ENCODE results near the gene RIMS4. TPM values are rescaled to one million over a fixed set of nuclear protein-coding genes. Genes with fewer than 3 reads are reported as not detected.

RIMS4 gene
- total RNA-seq, 5 donors from 2014 or later (not counting 1 experiment from before 2014, with no cell fraction given) = 0.06 to 0.12 TPM; not detected in 3

DNA sequence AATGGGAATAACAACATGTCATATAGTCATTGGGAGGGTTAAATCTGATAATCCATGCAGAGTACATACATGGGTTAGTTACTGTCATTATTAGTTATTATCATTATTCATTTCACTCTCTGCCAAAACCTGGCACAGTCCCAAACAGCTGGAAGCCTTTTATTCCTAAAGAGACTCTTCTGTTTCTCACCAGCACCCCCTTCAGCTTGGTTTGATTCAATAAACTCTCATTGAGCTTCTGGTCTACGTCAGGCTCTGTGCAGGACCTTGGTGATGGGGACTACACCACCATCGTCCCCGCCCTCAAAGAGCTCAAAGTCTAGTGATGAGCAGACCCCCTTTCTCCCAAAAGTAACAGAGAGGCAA lies 62.4 kb downstream of the RIMS4 start:
- Mint-ChIP-seq H3K36me3 (no peaks in the 10 kb centered on the region), H3K9me3 (no peaks in the 10 kb centered on the region), H3K4me1 (peaks cover 9 to 18% (median 12%) of the 10 kb centered on the region in 3 donors), H3K27me3 (peaks cover 28 to 42% of the 10 kb centered on the region in 2 donors), H3K4me3 (no peak overlapping the region), H3K27ac (no peak overlapping the region)
- DNase-seq (no peak), ATAC-seq (replicated peaks in 1 of 4) (no peak)
- no peak overlapping the region for H3K4me3 ChIP-seq (ENCODE audit: control insufficient read depth in 1 of 2, extremely low read depth in 1 of 2, low read length in 1 of 2)
- H3K27me3 ChIP-seq (replicated peaks in 1 of 2; ENCODE audit: control insufficient read depth in 2 of 2, extremely low read depth in 1 of 2, insufficient read depth in 2 of 2, low read length in 1 of 2) = peaks cover 4 to 63% of the 10 kb centered on the region in 2 experiments
- ChIA-PET CTCF (interaction anchor here (0.5 to 1.5 kb wide), 6 partner anchors 56 to 536 kb away, joined by 3 to 4 read pairs (median 3); no protein-coding TSS in a partner anchor), POLR2A (no interaction called here)
- H3K36me3 ChIP-seq (ENCODE audit: control insufficient read depth in 2 of 2, extremely low read depth in 1 of 2, insufficient read depth in 1 of 2, low read length in 1 of 2) = no peaks in the 10 kb centered on the region
- H3K4me1 ChIP-seq (ENCODE audit: control insufficient read depth in 1 of 2, extremely low read depth in 1 of 2, insufficient read depth in 2 of 2, low read length in 2 of 2) = peaks cover 0 to 11% of the 10 kb centered on the region in 2 experiments
- no peak overlapping the region for H3K27ac ChIP-seq (ENCODE audit: low read length)
- WGBS (ENCODE audit: insufficient coverage) = no CpG with 5 or more reads among the region's 3 CpGs
- no peaks in the 10 kb centered on the region for H3K9me3 ChIP-seq

DNA sequence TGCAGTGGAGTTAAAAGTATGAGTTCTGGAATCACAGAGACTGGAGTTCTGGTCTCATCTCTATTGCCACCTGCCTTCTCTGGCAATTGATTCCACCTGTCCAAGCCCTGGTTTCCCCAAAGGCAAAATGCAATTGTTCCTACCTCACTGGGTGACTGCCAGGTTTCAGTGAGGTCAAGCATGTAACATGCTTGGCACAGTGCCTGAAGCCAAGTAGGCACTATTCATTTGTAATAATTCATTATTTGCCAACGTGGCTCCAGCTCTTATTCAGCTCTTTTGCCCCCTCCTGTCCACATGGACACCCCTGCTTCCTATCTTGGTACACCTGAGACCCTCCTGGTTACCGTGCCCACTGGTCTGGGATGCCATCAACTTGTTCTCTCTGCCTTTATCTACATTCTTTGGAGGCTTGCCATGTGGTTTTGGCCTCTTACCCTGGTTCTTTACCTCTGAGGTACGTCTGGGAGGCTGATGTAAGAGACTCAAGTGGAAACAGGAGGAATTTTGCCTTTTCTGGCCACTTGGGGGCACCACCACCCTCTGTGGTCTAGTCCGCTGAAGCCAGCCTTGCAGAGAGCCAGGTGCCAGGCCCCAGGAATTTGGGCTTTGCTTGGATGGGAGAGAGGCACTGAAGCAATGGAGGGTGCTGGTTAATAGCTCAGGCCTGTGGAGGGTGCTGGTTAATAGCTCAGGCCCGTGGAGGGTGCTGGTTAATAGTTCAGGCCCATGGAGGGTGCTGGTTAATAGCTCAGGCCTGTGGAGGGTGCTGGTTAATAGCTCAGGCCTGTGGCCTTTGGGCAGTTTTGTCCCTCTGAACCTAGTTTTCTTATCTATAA lies 63.0 kb downstream of the RIMS4 start:
- H3K36me3 ChIP-seq (ENCODE audit: control insufficient read depth in 2 of 2, extremely low read depth in 1 of 2, insufficient read depth in 1 of 2, low read length in 1 of 2) = no peaks in the 10 kb centered on the region
- H3K9me3 ChIP-seq = no peaks in the 10 kb centered on the region
- ATAC-seq (replicated peaks in 1 of 4) (peak in 2 of 4 experiments; percentile 37 to 50), DNase-seq (peak in 32 of 35 experiments; percentile 18 to 69 (median 46))
- Mint-ChIP-seq H3K4me3 (peak overlapping the region; percentile 23 to 37 (median 31)), H3K9me3 (no peaks in the 10 kb centered on the region), H3K27ac (no peak overlapping the region), H3K36me3 (no peaks in the 10 kb centered on the region), H3K27me3 (peaks cover 28 to 42% of the 10 kb centered on the region in 2 donors), H3K4me1 (peaks cover 9 to 18% (median 12%) of the 10 kb centered on the region in 3 donors)
- H3K4me1 ChIP-seq (ENCODE audit: control insufficient read depth in 1 of 2, extremely low read depth in 1 of 2, insufficient read depth in 2 of 2, low read length in 2 of 2) = peaks cover 0 to 11% of the 10 kb centered on the region in 2 experiments
- 31% methylated on average over 4 of the region's 5 CpGs for WGBS (ENCODE audit: insufficient coverage)
- ChIA-PET CTCF (interaction anchor here (0.5 to 1.5 kb wide), 7 partner anchors 9 to 535 kb away, joined by 3 to 5 read pairs (median 3); no protein-coding TSS in a partner anchor), POLR2A (no interaction called here)
- H3K27me3 ChIP-seq (replicated peaks in 1 of 2; ENCODE audit: control insufficient read depth in 2 of 2, extremely low read depth in 1 of 2, insufficient read depth in 2 of 2, low read length in 1 of 2) = peaks cover 4 to 62% of the 10 kb centered on the region in 2 experiments
- no peak overlapping the region for H3K4me3 ChIP-seq (ENCODE audit: control insufficient read depth in 1 of 2, extremely low read depth in 1 of 2, low read length in 1 of 2)
- no peak overlapping the region for H3K27ac ChIP-seq (ENCODE audit: low read length)

DNA sequence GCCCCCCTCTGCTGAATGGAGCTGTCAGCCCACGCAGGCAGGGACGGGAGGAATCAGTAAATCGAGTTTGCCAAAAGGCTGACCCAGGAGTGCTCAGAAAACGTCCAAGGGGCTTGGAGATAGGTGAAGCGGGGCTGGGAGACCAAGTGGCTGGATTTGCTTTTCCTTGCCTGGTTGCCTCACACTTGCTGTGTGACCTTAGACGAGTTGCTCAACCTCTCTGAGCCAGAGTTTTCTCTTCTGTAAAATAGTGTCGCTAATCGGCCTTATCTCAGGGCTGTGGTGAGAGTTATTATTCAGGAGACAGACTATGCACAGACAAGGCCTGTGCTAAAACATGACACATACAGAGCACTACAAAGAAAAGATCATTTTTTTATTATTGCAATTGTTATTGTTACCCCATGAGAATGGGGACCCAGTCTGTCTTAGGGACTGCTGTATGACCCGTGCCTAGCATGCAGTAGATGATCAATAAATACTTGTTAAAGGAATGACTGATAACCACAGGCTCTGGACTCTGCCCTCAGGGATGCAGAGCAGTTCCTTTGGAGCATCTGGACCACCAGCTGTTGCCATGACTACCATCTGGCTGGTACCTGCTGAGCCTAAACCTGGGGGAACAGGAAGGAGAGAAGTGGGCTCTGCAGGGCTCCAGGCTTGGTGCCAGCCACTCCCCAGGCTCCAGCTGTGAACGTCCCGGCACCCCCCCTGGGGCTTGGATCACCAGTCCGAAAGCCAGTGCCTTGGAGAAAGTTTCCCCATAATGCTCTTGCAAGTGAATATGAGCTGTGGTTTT lies 63.8 kb downstream of the RIMS4 start:
- POLR2A ChIA-PET = no interaction called here
- H3K36me3 ChIP-seq (ENCODE audit: control insufficient read depth in 2 of 2, extremely low read depth in 1 of 2, insufficient read depth in 1 of 2, low read length in 1 of 2) = no peaks in the 10 kb centered on the region
- H3K4me3 Mint-ChIP-seq = peak overlapping the region; percentile 65 to 75 (median 72)
- no peak for ATAC-seq (replicated peaks in 1 of 4)
- H3K27ac ChIP-seq (ENCODE audit: low read length) = no peak overlapping the region
- 27% methylated on average over 7 of the region's 12 CpGs for WGBS (ENCODE audit: insufficient coverage)
- no peaks in the 10 kb centered on the region for H3K9me3 Mint-ChIP-seq
- no peaks in the 10 kb centered on the region for H3K36me3 Mint-ChIP-seq
- no peak for DNase-seq
- CTCF ChIA-PET = interaction anchor here (0.7 to 1.5 kb wide), 3 partner anchors 8 to 349 kb away, joined by 3 to 5 read pairs (median 4); no protein-coding TSS in a partner anchor
- H3K9me3 ChIP-seq = no peaks in the 10 kb centered on the region
- H3K4me1 ChIP-seq (ENCODE audit: control insufficient read depth in 1 of 2, extremely low read depth in 1 of 2, insufficient read depth in 2 of 2, low read length in 2 of 2) = peaks cover 0 to 11% of the 10 kb centered on the region in 2 experiments
- H3K27me3 ChIP-seq (replicated peaks in 1 of 2; ENCODE audit: control insufficient read depth in 2 of 2, extremely low read depth in 1 of 2, insufficient read depth in 2 of 2, low read length in 1 of 2) = peaks cover 4 to 58% of the 10 kb centered on the region in 2 experiments
- H3K27ac Mint-ChIP-seq = no peak overlapping the region
- peaks cover 9 to 18% (median 12%) of the 10 kb centered on the region in 3 donors for H3K4me1 Mint-ChIP-seq
- H3K27me3 Mint-ChIP-seq = peaks cover 31 to 41% of the 10 kb centered on the region in 2 donors
- H3K4me3 ChIP-seq (ENCODE audit: control insufficient read depth in 1 of 2, extremely low read depth in 1 of 2, low read length in 1 of 2) = peak overlapping the region; percentile 46 to 64

DNA sequence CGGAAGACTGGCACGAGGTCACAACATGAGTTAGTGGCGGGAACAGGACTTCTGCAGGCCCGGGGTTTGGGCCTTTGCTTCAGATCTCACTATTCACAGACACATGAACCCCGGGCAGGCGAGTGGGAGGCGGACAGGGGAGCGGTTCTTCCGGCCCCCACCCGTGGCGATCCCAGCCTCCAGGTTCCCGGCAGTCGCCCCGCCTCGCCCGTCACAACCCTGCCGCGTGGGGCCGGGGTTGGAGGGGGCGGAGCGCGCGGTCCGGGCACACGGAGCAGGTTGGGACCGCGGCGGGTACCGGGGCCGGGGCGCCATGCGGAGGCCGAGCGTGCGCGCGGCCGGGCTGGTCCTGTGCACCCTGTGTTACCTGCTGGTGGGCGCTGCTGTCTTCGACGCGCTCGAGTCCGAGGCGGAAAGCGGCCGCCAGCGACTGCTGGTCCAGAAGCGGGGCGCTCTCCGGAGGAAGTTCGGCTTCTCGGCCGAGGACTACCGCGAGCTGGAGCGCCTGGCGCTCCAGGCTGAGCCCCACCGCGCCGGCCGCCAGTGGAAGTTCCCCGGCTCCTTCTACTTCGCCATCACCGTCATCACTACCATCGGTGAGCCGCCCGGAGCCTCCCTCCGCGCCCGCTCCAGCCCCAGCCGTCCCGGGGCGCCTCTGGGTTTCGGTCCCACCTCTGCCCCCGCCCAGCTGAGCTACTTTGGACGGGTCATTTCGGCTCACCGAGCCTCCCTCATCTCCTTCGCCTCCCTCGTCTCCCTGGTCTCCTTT lies 64.6 kb downstream of the RIMS4 start, which contains the start of gene KCNK15:
TSS of gene KCNK15 (plus strand) at position 268 of the 769 bp plus-strand sequence. CDS start at position 314, 46 bp downstream.
- Histone ChIP-seq H3K9me3 (no peaks in the 10 kb centered on the region), H3K36me3 (ENCODE audit: control insufficient read depth in 2 of 2, extremely low read depth in 1 of 2, insufficient read depth in 1 of 2, low read length in 1 of 2) (no peaks in the 10 kb centered on the region), H3K27me3 (replicated peaks in 1 of 2; ENCODE audit: control insufficient read depth in 2 of 2, extremely low read depth in 1 of 2, insufficient read depth in 2 of 2, low read length in 1 of 2) (peaks cover 2 to 51% of the 10 kb centered on the region in 2 experiments), H3K4me3 (ENCODE audit: control insufficient read depth in 1 of 2, extremely low read depth in 1 of 2, low read length in 1 of 2) (peak within 1 kb of the TSS; percentile 46 to 64), H3K4me1 (ENCODE audit: control insufficient read depth in 1 of 2, extremely low read depth in 1 of 2, insufficient read depth in 2 of 2, low read length in 2 of 2) (peaks cover 0 to 11% of the 10 kb centered on the region in 2 experiments), H3K27ac (ENCODE audit: low read length) (no peak within 1 kb of the TSS)
- DNase-seq = peak in 23 of 35 experiments; percentile 1 to 48 (median 19)
- Mint-ChIP-seq H3K27me3 (peaks cover 31 to 34% of the 10 kb centered on the region in 2 donors), H3K27ac (no peak within 1 kb of the TSS), H3K4me3 (peak within 1 kb of the TSS; percentile 65 to 75 (median 72)), H3K9me3 (no peaks in the 10 kb centered on the region), H3K4me1 (peaks cover 9 to 18% (median 12%) of the 10 kb centered on the region in 3 donors), H3K36me3 (no peaks in the 10 kb centered on the region)
- ChIA-PET POLR2A (no interaction called here), CTCF (no interaction called here)
- peak; percentile 54 to 77 (median 73) for ATAC-seq (replicated peaks in 1 of 4)
- 3% methylated on average over 80 of the region's 81 CpGs for WGBS (ENCODE audit: insufficient coverage)

- no peak for ATAC-seq (replicated peaks in 1 of 4)
- Mint-ChIP-seq H3K4me3 (peak overlapping the region; percentile 5 to 75 (median 69)), H3K27me3 (peaks cover 31 to 34% of the 10 kb centered on the region in 2 donors), H3K36me3 (no peaks in the 10 kb centered on the region), H3K27ac (no peak overlapping the region), H3K4me1 (peaks cover 9 to 18% (median 12%) of the 10 kb centered on the region in 3 donors), H3K9me3 (no peaks in the 10 kb centered on the region)
- Histone ChIP-seq H3K36me3 (ENCODE audit: control insufficient read depth in 2 of 2, extremely low read depth in 1 of 2, insufficient read depth in 1 of 2, low read length in 1 of 2) (no peaks in the 10 kb centered on the region), H3K9me3 (no peaks in the 10 kb centered on the region), H3K27me3 (replicated peaks in 1 of 2; ENCODE audit: control insufficient read depth in 2 of 2, extremely low read depth in 1 of 2, insufficient read depth in 2 of 2, low read length in 1 of 2) (peaks cover 2 to 49% of the 10 kb centered on the region in 2 experiments), H3K27ac (ENCODE audit: low read length) (no peak overlapping the region), H3K4me1 (ENCODE audit: control insufficient read depth in 1 of 2, extremely low read depth in 1 of 2, insufficient read depth in 2 of 2, low read length in 2 of 2) (peaks cover 0 to 11% of the 10 kb centered on the region in 2 experiments), H3K4me3 (ENCODE audit: control insufficient read depth in 1 of 2, extremely low read depth in 1 of 2, low read length in 1 of 2) (peak overlapping the region in 1 of 2 donors; percentile 46)
- ChIA-PET POLR2A (no interaction called here), CTCF (interaction anchor here in 1 of 2 donors (0.5 kb wide), 1 partner anchor 528 kb away, joined by 3 read pairs; no protein-coding TSS in a partner anchor)
- 37% methylated on average over 2 of the region's 5 CpGs for WGBS (ENCODE audit: insufficient coverage)
- DNase-seq = no peak
Observed at GRCh38 chr20:44745122-44745597, 65.2 kb downstream of the RIMS4 start.

Measured in T-cell (primary cell).